RPMI7951 (cell line): ENCODE measurements around the gene FBXO34. TPM values are rescaled to one million over a fixed set of nuclear protein-coding genes. Genes with fewer than 3 reads are reported as not detected.
A peak's percentile ranks its signal among the peaks of the same experiment; 100 is the strongest.

ENCODE experiments used
- DNase-seq: peaks from one replicate; pipeline ENCODE4 v3.0.0-alpha.2; 2012; ENCODE audit warnings: low read depth
- total RNA-seq: library from RNA; depleted of rRNA; stranded (reverse); fragments of >200 nt; shearing (Covaris generic); gene quantifications from 2 replicates; pipeline ENCODE4 v1.2.3, GENCODE V29; 2014; rRNA removed

Gene FBXO34
- 13.4 and 18.3 TPM in 2 replicates for total RNA-seq

DNA sequence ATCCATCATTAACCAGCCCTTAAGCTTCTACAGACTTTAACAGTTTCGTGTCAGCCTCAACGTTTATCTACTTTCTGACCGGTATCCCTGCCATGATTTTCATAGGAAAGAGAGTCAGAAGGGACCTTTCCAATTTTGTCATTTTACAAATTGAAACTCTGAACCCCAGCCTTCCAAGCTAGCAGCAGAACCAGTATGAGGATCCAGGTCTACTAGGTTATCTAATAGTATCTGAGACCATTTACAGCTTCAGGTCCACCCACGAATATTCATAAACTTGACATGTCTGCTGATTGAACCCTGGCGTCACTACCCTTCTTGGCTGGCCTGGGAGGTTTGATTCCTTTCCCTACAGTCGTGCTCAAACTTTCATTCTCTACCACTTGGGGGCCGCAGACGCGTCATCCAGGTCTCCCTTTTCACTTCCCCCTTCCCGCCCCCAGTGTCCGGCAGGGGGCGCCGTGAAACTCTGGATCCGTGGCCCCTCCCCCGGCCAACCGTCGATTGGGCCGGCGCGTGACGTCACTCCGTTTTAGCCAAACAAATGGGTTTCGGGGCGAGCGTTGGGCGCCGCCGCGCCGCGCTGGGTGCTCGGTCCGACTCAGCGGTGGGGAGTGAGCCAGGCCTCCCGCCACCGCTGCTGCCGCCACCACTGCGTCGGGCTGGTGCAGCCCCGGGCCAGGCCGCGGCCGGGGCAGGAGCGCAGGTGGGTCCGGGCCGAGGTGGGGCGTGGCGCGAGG, at the start of gene FBXO34:
FBXO34 (plus strand) TSS at position 590 of the 740 bp plus-strand sequence. CDS start 78,970 bp downstream, outside the sequence.
- peak; percentile 94 for DNase-seq

GRCh38 chr14:55221968-55222367, 49.3 kb upstream of the FBXO34 start:
- DNase-seq, result no peak

DNA sequence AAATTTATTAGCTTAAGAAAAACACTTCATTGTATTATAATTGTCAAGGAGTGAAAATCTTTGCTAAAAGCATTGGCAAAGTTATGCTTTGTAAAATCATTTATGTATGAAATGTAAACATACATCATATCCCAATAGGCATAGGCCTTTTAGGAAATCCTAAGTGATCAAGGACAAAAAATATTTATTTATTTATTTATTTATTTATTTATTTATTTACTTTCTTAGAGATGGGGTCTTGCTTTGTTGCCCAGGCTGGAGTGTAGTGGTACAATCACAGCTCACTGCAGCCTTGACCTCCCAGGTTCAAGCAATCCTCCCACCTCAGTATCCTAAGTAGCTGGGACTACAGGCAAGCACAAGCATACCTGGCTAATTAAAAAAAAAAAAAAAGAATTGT, 47.9 kb upstream of the FBXO34 start:
- no peak for DNase-seq

DNA sequence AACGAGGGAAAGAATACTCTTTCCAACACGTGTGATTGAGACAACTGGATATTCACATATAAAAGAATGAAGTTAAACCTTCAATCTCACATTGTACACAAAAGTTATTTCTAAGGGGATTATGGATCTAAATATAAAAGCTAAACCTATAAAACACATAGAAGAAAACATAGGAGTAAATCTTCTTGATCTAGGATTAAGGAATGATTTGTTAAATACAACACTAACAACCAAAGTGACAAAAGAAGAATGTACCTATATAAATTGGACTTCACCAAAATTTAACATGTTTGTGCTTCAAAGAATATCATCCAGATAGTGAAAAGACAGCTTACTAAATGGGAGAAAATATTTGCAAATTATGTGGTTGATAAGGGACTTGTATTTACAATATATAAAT, 43.0 kb upstream of the FBXO34 start:
- DNase-seq, result no peak

- no peak for DNase-seq
These were observed 37.6 kb upstream of the FBXO34 start for GRCh38 chr14:55233591-55233990.

DNA sequence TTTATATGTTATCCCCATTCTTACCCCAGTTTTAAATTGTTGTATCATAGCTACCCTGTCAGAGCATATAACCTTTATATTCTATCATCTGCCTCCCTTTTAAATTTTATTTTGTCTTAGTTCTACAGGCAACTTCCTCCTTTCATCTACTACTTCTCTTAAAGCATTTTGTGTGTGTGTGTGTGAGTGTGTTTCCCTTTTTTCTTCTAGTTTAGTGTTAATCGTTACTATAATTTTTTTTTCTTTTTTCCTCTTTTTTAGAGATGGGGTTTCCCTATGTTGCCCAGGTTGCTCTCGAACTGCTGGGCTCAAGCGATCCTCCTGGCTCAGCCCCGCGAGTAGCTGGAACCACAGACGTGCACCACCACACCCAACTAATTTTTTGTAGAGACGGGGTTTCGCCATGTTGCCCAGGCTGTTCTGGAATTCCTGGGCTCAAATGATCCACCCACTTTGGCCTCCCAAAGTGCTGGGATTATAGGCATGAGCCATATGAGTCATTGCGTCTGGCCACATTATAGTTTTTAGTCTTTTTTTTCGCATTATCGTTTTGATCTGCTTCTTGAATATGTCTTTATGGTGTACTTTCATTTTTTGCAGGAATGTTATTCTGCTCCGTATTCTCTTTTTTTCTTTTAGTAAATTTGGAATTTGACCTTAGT, 33.1 kb upstream of the FBXO34 start:
- DNase-seq, result peak; percentile 62

DNA sequence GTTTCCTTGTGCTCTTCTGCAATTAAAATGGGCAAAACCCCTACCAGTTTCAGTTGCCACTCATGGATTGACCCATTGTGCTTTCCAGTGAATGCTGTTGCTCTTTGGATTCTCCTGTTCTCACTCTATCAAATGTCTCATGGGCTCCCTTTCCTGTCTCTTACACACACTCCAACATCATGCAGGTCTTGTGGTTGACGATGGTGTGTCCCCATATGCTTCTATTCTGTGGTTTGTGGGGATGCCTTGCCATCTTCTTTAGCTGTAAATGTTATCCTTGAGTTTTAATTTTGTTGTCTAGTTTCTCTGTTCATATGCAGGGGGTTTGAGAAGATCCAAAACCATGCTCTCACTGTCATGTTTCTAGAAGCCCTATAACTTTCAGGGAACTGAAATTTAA, 31.9 kb upstream of the FBXO34 start:
- no peak for DNase-seq

DNA sequence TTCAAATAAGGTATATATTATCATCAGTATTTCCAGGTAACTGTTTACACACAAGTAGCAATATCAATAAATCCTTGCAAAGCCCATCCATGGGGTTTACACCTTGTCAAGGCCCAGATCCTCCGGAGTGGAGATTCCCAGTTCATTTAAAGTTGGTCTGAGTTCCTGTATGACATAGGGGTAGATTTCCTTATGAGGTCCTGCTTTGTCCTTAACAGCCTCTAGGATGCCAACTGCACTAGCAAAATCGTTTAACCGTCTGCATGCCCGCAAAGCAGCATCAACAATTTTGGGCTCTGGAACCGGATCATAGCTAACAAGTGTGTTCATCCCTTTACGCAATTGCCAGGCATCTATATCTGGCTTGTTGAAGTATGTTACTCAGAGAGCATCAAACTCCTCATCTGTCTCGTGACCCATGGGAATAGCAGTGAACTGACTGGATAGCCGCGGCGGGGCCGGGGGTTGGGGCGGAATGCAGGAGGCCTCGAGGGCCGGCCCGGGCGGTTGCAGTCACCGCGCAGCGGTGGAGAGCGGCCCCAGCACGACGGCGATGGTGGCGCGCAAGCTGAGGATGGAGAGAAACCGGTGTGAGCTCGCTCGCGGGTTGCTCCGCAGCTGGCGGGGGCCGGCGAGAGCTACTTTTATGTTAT, 30.6 kb upstream of the FBXO34 start:
- DNase-seq, result no peak

DNA sequence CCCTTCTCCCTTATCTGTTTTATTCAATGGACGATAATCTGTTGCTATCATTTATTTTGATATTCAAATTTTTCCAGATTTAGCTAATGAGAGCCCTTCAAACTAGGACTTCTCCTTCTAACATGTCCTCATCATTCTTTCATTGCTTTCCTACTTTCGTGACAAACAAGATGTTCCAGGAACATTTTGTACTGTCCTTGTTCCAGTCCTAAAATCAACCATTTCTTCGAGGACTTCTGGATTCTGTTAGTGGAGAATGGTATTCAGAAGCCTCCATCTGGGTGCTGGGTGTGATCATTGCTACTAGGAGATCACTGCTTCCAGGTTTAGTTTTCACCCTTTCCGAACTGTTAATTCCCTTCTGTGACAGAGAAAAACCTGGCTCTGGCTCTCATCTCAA, 29.5 kb upstream of the FBXO34 start:
- DNase-seq, result no peak

- DNase-seq, result no peak
These were observed 27.8 kb upstream of the FBXO34 start for GRCh38 chr14:55243386-55243785.

DNA sequence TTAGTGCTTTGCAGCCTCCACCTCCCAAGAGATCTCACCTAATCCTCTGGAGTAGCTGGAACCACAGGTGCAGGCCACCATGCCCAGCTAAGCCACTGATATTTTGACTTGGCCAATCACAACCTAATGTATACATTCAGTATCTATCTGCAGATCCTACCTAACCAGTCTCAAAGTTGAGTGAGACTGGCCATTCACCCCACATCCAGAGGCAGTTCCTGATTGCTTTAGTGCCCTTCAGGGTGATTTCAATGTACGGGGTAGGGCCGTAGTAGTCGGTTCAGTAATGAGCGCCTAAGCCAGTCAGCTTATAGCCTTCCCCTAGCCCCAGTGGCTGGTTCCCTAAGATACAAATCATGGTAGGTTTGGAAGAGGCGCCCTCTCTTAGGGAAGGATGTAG, 27.4 kb upstream of the FBXO34 start:
- DNase-seq, result no peak

GRCh38 chr14:55245657-55246268, 25.5 kb upstream of the FBXO34 start:
- DNase-seq, result peak; percentile 30

DNA sequence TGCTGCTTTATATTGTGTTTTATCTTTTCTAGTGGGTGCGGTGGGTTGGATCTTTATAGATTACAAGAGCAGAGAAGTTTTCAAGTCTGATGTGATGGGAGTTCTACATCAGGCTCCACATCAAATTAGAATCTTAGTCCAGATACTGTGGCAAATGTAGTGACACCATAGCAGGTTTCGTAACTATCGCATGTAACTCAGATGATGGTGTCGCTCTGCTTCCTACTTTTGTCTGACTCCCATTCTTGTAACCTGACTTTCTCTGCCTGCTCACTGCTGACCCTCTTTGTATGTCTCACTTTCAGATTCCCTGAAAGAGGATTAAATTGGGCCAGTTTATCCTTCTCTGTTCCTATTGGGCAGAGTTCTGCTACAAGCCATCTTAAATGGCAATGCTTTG, 22.8 kb upstream of the FBXO34 start:
- no peak for DNase-seq

DNA sequence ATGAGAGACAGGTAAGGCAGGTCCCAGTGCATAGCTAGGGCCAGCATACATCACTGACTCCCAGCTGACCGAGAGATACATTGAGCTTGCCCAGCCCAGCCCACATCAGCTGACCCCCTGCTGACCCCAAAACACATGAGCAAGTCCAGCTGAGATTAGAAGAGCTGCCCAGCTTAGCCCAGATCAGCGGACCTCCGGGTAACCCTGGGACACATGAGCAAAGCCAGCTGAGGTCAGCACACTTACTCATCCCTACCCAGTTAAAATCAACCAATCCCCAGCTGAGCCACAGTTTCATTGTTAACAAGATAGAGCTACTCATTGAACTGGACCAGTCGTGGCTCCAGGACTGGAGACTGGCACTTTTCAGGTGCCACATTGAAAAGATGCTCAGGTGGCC, 21.8 kb upstream of the FBXO34 start:
- peak; percentile 50 for DNase-seq

DNA sequence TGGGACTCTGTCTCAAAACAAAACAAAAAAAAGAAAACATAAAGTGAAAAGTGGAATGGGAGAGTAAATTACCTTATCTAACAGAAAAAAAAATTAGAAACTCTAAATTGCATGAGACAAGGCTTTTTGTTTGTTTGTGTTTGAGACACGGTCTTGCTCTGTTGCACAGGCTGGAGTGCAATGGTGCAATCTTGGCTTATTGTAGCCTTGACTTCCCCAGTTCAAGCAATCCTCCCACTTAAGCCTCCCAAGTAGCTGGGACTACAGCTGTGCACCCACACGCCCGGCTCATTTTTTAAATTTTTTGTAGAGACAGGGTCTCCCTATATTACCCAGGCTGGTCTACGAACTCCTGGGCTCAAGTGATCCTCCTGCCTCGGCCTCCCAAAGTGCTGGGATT, 17.9 kb upstream of the FBXO34 start:
- no peak for DNase-seq

GRCh38 chr14:55254581-55254980, 16.6 kb upstream of the FBXO34 start:
- DNase-seq, result no peak

GRCh38 chr14:55255979-55256378, 15.2 kb upstream of the FBXO34 start:
- no peak for DNase-seq

GRCh38 chr14:55256586-55256985, 14.6 kb upstream of the FBXO34 start:
- DNase-seq, result no peak

GRCh38 chr14:55265197-55265596, 6.0 kb upstream of the FBXO34 start:
- peak; percentile 9 for DNase-seq

DNA sequence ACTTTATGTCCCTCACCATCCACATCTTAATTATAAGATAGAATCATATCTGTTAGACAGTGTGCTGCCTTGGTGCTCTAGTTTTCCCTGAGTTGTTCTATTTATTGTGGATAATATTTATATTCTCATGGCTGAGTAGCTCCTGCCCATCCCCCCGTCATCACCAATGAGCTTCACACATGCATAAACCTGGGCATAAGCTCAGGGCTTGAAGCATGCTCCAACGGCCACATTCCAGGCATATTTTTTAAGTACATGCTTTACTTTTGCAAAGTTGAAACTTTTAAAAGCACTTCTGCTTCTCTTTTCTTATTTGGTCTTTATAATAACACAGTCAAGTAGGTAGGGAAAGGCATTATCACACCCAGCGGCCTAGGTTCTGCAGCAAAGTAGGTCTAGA, 3.4 kb upstream of the FBXO34 start:
- no peak for DNase-seq

GRCh38 chr14:55271572-55272298, 514 bp downstream of the FBXO34 start:
- peak; percentile 75 for DNase-seq

DNA sequence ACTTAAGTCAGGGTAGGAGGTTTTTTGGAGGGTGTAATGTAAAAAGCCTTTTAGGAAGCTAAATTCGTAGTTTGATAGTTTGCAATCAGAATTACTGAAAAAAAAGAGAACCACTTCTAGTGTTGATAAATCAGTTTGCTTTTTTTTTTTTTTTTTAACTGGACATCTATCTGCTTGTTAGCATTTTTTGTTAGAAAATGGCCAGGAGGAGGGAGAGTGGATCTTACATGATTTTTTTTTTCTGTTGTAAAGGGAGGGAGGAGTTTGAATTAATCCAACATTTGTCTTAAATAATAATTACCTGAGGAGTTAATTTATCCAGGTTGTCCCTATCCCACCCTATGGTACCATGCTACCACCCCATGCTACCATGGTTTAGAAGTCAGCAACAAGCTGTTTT, 1.2 kb downstream of the FBXO34 start:
- no peak for DNase-seq
